HepG2 (cell line): ENCODE data around the gene CRAMP1. TPM values are rescaled to one million over a fixed set of nuclear protein-coding genes. Genes with fewer than 3 reads are reported as not detected.
A peak's percentile ranks its signal among the peaks of the same experiment; 100 is the strongest.

ENCODE experiments used
- ATF7-NPFF ChIP-seq: sonication (generic); formaldehyde crosslinking; IDR thresholded peaks from 2 replicates; pipeline ENCODE4 v1.8.1; 2023; ENCODE audit warnings: mild to moderate bottlenecking, low read depth, missing genetic modification reagents, moderate library complexity
- CERS6 ChIP-seq: sonication (generic); formaldehyde crosslinking; IDR thresholded peaks from 2 replicates; pipeline ENCODE4 v1.5.0; 2020; ENCODE audit warnings: missing genetic modification reagents
- MEF2D ChIP-seq: sonication (generic); formaldehyde crosslinking; IDR thresholded peaks from 2 replicates; pipeline ENCODE4 v1.5.1; 2020; ENCODE audit warnings: mild to moderate bottlenecking, missing genetic modification reagents
- PATZ1 ChIP-seq: sonication (generic); formaldehyde crosslinking; IDR thresholded peaks from 2 replicates; pipeline ENCODE4 v1.4.0; 2020; ENCODE audit warnings: missing genetic modification reagents
- PHF21A ChIP-seq: sonication (generic); formaldehyde crosslinking; IDR thresholded peaks from 2 replicates; pipeline ENCODE4 v1.5.0; 2020; ENCODE audit warnings: mild to moderate bottlenecking, missing genetic modification reagents
- TFDP2 ChIP-seq: sonication (generic); formaldehyde crosslinking; IDR thresholded peaks from 2 replicates; pipeline ENCODE4 v1.4.0; 2020; ENCODE audit warnings: missing genetic modification reagents
- TOPORS ChIP-seq: sonication (generic); formaldehyde crosslinking; IDR thresholded peaks from 2 replicates; pipeline ENCODE4 v1.8.0; 2023; ENCODE audit warnings: mild to moderate bottlenecking, missing genetic modification reagents
- ZNF225 ChIP-seq: sonication (generic); formaldehyde crosslinking; IDR thresholded peaks from 2 replicates; pipeline ENCODE4 v1.4.0; 2020; ENCODE audit warnings: mild to moderate bottlenecking, missing genetic modification reagents
- ZNF605 ChIP-seq: sonication (generic); formaldehyde crosslinking; IDR thresholded peaks from 2 replicates; pipeline ENCODE4 v1.8.0; 2022; ENCODE audit warnings: mild to moderate bottlenecking, missing genetic modification reagents
- ZNF609 ChIP-seq: sonication (generic); formaldehyde crosslinking; IDR thresholded peaks from 2 replicates; pipeline ENCODE4 v1.4.0; 2020; ENCODE audit warnings: mild to moderate bottlenecking, missing genetic modification reagents, borderline replicate concordance
- polyA plus RNA-seq, 8 experiments: library from polyadenylated mRNA; depleted of rRNA in 3 of 8; stranded (reverse) in 7 of 8; unstranded in 1 of 8; fragments of >200 nt; fragmentation: Illumina TruSeq in 4 of 8; extraction: Trizol in 4 of 8; gene quantifications; 2 replicates each; pipeline versions ENCODE4 v1.2.1 to v1.2.3, GENCODE V29; 2011 to 2016; ENCODE audit warnings: low read depth in 4 of 8, missing spikeins in 1 of 8, mixed read lengths in 1 of 8; ENCODE audit not compliant: insufficient read depth in 1 of 8
- total RNA-seq, 5 experiments: library from RNA; depleted of rRNA; stranded (reverse); fragments of >200 nt; fragmentation: Illumina TruSeq; extraction: Trizol; gene quantifications; 2 replicates each; pipeline ENCODE4 v1.2.3, GENCODE V29; 2016; ENCODE audit warnings: low read depth in 1 of 5
- TF ChIP-seq, protein P1 (sequence below): sonication (generic); formaldehyde crosslinking; IDR thresholded peaks from 2 replicates; pipeline ENCODE4 v1.4.0; 2020; ENCODE audit warnings: missing genetic modification reagents
- TF ChIP-seq, protein P2 (sequence below): sonication (generic); formaldehyde crosslinking; IDR thresholded peaks from 2 replicates; pipeline ENCODE4 v1.5.0; 2020; ENCODE audit warnings: mild to moderate bottlenecking, missing genetic modification reagents

CRAMP1 gene
- total and polyA plus RNA-seq, 2 of the 13 experiments (the other 11 are each of a cell fraction or from before 2014, with no cell fraction given), result 6.8 to 9.7 TPM

DNA sequence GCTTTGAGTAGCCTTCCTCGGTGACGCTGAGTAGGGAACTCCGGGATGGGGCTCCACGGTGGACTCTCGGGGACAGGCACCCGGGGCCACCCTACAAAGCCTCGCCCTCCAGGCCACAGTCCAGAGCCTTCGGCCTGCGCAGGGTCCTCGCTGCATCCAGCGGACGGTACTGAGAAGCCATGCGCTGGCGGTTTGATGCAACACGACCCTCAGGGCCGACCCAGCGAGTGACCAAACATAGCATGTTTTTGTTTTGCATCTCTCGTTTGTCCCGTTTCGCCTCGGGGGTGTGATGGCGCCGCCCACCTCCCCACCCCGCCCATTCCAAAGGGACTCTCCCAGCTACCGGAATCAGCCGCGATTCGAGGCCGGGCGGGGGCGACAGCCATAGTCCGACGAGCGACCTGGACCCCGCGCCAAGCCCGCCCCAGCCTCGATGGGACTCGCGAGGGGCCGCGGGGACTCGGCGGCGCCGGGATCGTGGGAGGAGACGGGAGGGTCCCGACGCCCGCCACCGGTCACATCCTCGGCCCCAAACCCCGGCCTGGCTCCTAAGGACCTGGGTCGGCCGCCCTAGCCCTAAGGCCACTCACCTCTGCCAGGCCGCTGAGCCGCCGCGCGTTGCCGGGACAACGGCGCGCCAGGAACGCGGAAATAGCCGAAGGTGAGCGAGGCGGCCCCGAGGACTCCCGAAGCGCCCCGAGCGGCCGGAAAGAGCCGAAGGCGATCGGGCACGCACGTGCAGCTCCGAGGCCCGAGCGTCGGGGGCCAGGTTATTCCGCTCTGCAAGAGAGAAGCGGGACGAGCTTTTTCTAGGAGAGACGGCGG, 1.9 kb upstream of the CRAMP1 start (continued):
- TF ChIP-seq PATZ1 (CRISPR knock-in tag) (peak; percentile 98), TFDP2 (peak; percentile 73), CERS6 (CRISPR knock-in tag) (no peak), ZNF605 (peak; percentile 89), TOPORS (0 out of 2 replicates have a peak, but pooled peaks have one; percentile 50), PHF21A (0 out of 2 replicates have a peak, but pooled peaks have one; percentile 2), ZNF225 (CRISPR knock-in tag) (no peak), MEF2D (CRISPR knock-in tag) (no peak; the same call in 1 of the 2 replicates), ZNF609 (no peak), ATF7-NPFF (peak; percentile 50; the same call in 1 of the 2 replicates)
- TF ChIP-seq, protein P1, sequence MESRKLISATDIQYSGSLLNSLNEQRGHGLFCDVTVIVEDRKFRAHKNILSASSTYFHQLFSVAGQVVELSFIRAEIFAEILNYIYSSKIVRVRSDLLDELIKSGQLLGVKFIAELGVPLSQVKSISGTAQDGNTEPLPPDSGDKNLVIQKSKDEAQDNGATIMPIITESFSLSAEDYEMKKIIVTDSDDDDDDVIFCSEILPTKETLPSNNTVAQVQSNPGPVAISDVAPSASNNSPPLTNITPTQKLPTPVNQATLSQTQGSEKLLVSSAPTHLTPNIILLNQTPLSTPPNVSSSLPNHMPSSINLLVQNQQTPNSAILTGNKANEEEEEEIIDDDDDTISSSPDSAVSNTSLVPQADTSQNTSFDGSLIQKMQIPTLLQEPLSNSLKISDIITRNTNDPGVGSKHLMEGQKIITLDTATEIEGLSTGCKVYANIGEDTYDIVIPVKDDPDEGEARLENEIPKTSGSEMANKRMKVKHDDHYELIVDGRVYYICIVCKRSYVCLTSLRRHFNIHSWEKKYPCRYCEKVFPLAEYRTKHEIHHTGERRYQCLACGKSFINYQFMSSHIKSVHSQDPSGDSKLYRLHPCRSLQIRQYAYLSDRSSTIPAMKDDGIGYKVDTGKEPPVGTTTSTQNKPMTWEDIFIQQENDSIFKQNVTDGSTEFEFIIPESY (CRISPR knock-in tag), result no peak; the same call in 1 of the 2 replicates
- TF ChIP-seq, protein P2, sequence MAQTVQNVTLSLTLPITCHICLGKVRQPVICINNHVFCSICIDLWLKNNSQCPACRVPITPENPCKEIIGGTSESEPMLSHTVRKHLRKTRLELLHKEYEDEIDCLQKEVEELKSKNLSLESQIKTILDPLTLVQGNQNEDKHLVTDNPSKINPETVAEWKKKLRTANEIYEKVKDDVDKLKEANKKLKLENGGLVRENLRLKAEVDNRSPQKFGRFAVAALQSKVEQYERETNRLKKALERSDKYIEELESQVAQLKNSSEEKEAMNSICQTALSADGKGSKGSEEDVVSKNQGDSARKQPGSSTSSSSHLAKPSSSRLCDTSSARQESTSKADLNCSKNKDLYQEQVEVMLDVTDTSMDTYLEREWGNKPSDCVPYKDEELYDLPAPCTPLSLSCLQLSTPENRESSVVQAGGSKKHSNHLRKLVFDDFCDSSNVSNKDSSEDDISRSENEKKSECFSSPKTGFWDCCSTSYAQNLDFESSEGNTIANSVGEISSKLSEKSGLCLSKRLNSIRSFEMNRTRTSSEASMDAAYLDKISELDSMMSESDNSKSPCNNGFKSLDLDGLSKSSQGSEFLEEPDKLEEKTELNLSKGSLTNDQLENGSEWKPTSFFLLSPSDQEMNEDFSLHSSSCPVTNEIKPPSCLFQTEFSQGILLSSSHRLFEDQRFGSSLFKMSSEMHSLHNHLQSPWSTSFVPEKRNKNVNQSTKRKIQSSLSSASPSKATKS (CRISPR knock-in tag), result no peak
